Hair follicular keratinocyte (primary cell): Measurements from ENCODE around the gene RASL12. TPM values are rescaled to one million over a fixed set of nuclear protein-coding genes. Genes with fewer than 3 reads are reported as not detected.

Experiments used
- total RNA-seq: library from RNA; depleted of rRNA; stranded (reverse); fragments of >200 nt; gene quantifications from 2 replicates; pipeline ENCODE4 v1.2.3, GENCODE V29; 2015

Gene RASL12, protein sequence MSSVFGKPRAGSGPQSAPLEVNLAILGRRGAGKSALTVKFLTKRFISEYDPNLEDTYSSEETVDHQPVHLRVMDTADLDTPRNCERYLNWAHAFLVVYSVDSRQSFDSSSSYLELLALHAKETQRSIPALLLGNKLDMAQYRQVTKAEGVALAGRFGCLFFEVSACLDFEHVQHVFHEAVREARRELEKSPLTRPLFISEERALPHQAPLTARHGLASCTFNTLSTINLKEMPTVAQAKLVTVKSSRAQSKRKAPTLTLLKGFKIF
- 1.1 TPM in 1 of 2 replicates, not detected in the other for total RNA-seq

DNA sequence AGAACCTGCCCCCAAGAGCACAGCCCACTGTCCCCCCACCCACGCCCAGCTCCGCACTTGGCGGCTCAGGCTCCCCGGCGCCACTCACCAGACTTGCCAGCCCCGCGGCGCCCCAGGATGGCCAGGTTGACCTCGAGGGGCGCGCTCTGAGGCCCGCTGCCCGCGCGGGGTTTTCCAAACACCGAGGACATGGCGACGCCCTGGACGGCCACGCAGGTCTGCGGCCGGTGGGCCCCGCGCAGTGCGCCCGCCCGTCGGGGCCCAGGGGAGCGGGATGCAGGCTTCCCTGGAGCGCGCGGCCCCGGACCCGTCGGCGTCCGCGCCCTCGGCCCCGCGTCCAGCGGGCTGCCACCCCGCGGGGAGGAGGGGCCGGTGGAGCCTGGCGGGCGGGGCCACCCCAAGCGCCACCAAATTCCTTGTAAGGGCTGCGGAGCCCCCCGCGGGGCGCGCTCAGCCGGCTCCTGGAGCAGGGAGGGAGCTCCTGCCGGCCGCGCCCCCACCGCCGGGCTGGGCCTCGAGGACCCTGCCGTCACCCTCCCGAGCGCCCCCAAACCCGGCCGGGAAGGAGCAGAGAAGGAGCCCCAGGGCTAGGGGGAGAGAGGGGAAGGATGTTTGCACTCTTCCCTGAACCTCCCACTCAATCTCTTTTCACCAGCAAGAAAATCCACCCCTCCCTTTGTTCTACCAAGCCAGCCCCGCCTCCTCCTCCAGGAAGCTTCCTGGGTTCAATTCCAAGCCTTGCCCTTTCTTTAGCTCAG is at the start of gene RASL12:
TSS of gene RASL12 (minus strand) at position 347 of the 758 bp plus-strand sequence. CDS start at position 191, 156 bp downstream.

DNA sequence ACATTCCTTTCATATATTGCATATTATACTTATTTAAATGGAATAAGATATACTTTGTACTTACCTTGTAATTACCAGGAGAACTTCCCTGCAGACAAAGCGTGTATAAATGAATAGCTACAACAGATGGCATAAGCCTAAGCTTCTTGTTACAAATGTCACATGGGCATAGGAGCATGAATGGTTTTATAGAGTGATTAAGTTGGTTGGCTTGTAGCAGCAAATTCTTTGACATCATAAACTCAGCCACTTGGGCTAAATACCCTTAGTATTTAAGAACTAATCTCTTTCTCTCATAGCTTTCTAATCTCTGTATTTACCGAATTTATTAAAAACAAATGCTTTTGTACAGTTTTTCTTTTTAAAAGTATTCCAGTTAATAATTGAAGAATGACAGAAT is 47.3 kb upstream of the RASL12 start, which contains the start of gene UBAP1L:
TSS of gene UBAP1L (minus strand) at position 115 of the 400 bp plus-strand sequence. CDS start 8,985 bp downstream, outside the sequence.

DNA sequence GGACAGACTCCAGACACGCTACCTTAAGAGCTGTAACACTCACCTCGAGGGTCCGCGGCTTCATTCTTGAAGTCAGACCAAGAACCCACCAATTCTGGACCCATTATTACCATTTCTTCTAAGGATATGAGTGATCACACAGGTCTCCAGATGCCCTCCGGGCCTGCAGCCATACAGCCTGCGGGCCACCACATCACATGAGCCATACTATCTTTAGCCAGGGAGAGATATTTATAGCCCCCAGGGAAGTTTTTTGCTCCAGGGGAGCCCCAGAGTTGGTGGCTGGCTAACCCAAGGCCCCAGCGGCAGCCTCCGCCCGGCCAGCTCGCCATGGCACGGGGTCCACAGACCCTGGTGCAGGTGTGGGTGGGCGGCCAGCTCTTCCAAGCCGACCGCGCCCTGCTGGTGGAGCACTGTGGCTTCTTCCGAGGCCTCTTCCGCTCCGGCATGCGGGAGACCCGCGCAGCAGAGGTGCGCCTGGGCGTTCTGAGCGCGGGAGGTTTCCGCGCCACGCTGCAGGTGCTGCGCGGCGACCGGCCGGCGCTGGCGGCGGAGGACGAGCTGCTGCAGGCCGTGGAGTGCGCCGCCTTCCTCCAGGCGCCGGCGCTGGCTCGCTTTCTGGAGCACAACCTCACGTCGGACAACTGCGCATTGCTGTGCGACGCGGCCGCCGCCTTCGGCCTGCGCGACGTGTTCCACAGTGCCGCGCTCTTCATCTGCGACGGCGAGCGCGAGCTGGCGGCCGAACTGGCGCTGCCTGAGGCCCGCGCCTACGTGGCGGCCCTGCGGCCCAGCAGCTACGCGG is 8.9 kb upstream of the RASL12 start, which contains the start of gene KBTBD13:
TSS of gene KBTBD13 (plus strand) at position 261 of the 805 bp plus-strand sequence. CDS start at position 331, 70 bp downstream.

DNA sequence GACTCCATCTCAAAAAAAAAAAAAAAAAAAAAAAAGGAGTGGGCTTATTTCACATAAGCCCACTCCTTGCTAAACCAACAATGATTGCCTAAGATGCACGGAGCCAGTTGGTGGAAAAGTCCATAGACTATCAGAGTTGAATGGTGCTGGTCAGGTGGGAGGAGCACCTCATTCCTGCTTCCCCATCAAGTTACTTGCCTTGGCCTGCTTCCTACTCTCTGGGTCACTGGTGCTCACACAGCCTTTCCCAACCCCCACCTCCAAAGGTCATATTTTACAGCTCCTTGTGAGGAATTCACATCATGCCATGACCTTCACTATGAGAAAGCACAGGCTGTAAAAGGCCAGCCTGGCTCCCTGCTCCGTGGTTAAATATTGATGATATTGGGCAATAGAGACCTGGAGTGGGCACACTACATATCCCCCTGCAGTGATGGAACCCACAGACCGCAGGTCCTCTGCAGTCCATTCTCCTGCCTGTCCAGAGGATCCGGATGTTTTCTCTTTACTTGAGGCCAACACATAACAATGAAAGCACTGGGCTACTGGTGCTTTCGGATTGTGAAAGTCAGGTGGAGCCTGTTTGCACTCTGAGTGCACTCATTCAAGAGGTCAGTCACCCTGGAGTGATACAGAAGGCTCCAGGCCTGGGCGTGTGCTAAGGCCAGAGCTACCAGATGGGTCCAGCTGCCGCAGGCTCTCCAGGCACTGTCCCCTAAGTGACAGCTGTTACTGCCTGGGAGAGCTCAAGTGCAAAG is 22.9 kb downstream of the RASL12 start, which contains the start of gene SLC51B:
TSS of gene SLC51B (plus strand) at position 664 of the 758 bp plus-strand sequence. CDS start 4,618 bp downstream, outside the sequence.

DNA sequence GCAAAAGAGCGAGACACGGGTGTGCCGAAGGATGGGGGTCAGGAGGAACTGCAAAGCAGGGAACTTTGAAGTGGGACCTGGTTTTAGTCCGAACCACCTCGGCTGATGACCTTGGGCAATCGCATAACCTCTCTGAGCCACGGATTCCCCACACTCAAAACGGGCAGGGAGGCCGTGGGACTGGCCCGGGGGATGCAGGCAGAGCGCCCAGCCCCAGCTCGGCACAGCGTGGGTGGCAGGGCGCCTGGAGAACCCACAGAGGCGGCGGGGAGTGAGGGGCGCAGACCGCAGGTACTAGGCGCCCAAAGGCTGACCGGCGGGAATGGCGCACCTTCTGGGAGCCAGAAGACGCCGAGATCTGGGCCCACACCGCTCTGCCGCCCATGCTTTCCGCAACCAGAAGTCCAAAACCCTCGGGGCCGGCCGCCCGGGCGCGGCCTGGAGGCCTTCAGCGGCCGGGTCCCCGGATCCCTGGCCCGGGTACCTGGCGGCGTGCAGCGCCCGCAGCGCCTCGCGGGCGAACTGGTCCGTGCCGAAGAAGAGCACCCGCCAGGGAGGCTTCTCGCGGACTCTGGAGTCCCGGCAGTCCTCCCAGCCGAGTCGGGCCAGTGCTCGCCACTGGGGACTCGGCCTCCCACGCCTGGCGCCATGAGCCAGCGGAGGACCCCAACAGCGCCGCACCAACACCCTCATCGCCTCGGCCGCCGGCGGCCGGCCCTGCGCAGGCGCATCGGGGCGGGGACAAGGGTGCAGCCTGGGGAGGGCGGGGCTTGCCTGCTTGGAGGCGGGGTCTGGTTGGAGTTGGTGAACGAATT is 38.7 kb downstream of the RASL12 start, which contains the start of gene MTFMT:
TSS of gene MTFMT (minus strand) at position 719 of the 815 bp plus-strand sequence. CDS start at position 693, 26 bp downstream.

Other genes starting within 250 kb of the RASL12 start
- 6.5 and 19.4 TPM in 2 replicates for gene PIF1, start 242.3 kb downstream of the RASL12 start, total RNA-seq
- gene PLEKHO2, start 226.1 kb downstream of the RASL12 start, total RNA-seq: 5.9 and 6.2 TPM in 2 replicates
- 0.47 and 0.49 TPM in 2 replicates for gene ANKDD1A, start 156.1 kb downstream of the RASL12 start, total RNA-seq
- 70.1 and 74.1 TPM in 2 replicates for gene SPG21, start 78.1 kb downstream of the RASL12 start, total RNA-seq
- 25.4 and 32.6 TPM in 2 replicates for gene MTFMT, start 38.4 kb downstream of the RASL12 start, total RNA-seq
- not detected in 2 replicates for gene SLC51B, start 22.6 kb downstream of the RASL12 start, total RNA-seq
- gene KBTBD13, start 8.8 kb upstream of the RASL12 start, total RNA-seq: not detected in 2 replicates
- 0.38 and 0.47 TPM in 2 replicates for gene UBAP1L, start 47.2 kb upstream of the RASL12 start, total RNA-seq
- gene PDCD7, start 65.8 kb upstream of the RASL12 start, total RNA-seq: 16.2 and 23.4 TPM in 2 replicates
- gene CLPX, start 117.4 kb upstream of the RASL12 start, total RNA-seq: 19.1 and 19.2 TPM in 2 replicates
- gene CILP, start 143.5 kb upstream of the RASL12 start, total RNA-seq: not detected in 2 replicates
- gene PARP16, start 218.9 kb upstream of the RASL12 start, total RNA-seq: 4.0 and 6.9 TPM in 2 replicates
- not detected in 2 replicates for gene RNU5A-1, start 228.1 kb upstream of the RASL12 start, total RNA-seq
- not detected in 2 replicates for gene RNU5B-1, start 236.7 kb upstream of the RASL12 start, total RNA-seq